A549 (cell line): ENCODE results near the gene CIT. TPM values are rescaled to one million over a fixed set of nuclear protein-coding genes. Genes with fewer than 3 reads are reported as not detected.

Experiments used
- ATAC-seq, 2 experiments: fragments of 200-7000 bp in 1 of 2; fragments of >200 bp in 1 of 2; cut with Nextera tagmentation in 1 of 2; cut with Tn5 transposase in 1 of 2; 3 replicates each; pipeline versions ENCODE4 v1.8.0 to v1.9.1; 2018 to 2020; ENCODE audit warnings: mild to moderate bottlenecking in 1 of 2, moderate library complexity in 1 of 2
- CTCF ChIA-PET: fragments of 300-600 bp; sonication (Branson Sonifier 250); formaldehyde crosslinking; extraction: SDS; loops from one replicate; lab custom pipeline; 2021; ENCODE audit warnings: antibody characterized with exemption, inconsistent platforms; lab: Yijun Ruan, JAX
- POLR2A ChIA-PET: fragments of 350-600 bp; formaldehyde crosslinking; extraction: SDS; loops from one replicate; lab custom pipeline; 2021; ENCODE audit warnings: antibody characterized with exemption, inconsistent platforms; lab: Yijun Ruan, JAX
- DNase-seq, 2 experiments: peaks; one replicate each; pipeline versions ENCODE4 v3.0.0 to v3.0.0-alpha.2; 2011 to 2016; ENCODE audit warnings: low read depth in 1 of 2, low spot score in 1 of 2
- FAIRE-seq: peaks from 2 replicates; lab custom pipeline; 2011; peaks lifted over from hg19 to GRCh38; lab: Jason Lieb, UNC
- H3K27ac ChIP-seq, 2 experiments: fragments of >200 bp; sonication (Bioruptor Twin); formaldehyde crosslinking; 3 replicates each; pipeline ENCODE4 v1.5.1; 2016 to 2017
- H3K4me1 ChIP-seq: fragments of >200 bp; sonication (Bioruptor Twin); formaldehyde crosslinking; 3 replicates; pipeline ENCODE4 v1.6.1; 2016
- H3K4me2 ChIP-seq: fragments of >200 bp; sonication (Bioruptor Twin); formaldehyde crosslinking; 3 replicates; pipeline ENCODE4 v1.6.1; 2016
- H3K4me3 ChIP-seq: fragments of >200 bp; sonication (Bioruptor Twin); formaldehyde crosslinking; 3 replicates; pipeline ENCODE4 v1.5.1; 2016
- H3K9me3 ChIP-seq: fragments of >200 bp; sonication (Bioruptor Twin); formaldehyde crosslinking; 3 replicates; pipeline ENCODE4 v1.6.1; 2016
- BHLHE40 ChIP-seq: IDR thresholded peaks from 2 replicates; pipeline ENCODE4 v1.6.1; 2012; ENCODE audit warnings: low read depth, low read length, inconsistent platforms
- CBX2 ChIP-seq: fragments of 200-600 bp; sonication (generic); IDR thresholded peaks from 2 replicates; pipeline ENCODE4 v1.6.1; 2016; ENCODE audit warnings: low read depth, mild to moderate bottlenecking, borderline replicate concordance
- CBX8 ChIP-seq: fragments of 200-600 bp; sonication (generic); IDR thresholded peaks from 2 replicates; pipeline ENCODE4 v1.6.1; 2016
- CEBPB ChIP-seq, 2 experiments: fragments of >200 bp in 1 of 2; sonication (Bioruptor Twin) in 1 of 2; formaldehyde crosslinking in 1 of 2; IDR thresholded peaks; 2 replicates each; pipeline ENCODE4 v1.6.1; 2012 to 2016
- CHD4 ChIP-seq: fragments of 200-600 bp; sonication (generic); IDR thresholded peaks from 2 replicates; pipeline ENCODE4 v1.6.1; 2016; ENCODE audit warnings: antibody characterized with exemption, mild to moderate bottlenecking, borderline replicate concordance
- CTCF ChIP-seq: fragments of >200 bp; sonication (Bioruptor Twin); formaldehyde crosslinking; IDR thresholded peaks from 3 replicates; pipeline ENCODE4 v1.5.1; 2016
- EHF ChIP-seq: fragments of 250-450 bp; sonication (Bioruptor Pico); IDR thresholded peaks from 2 replicates; pipeline ENCODE4 v1.5.0; 2020; ENCODE audit warnings: mild to moderate bottlenecking
- FOSB ChIP-seq: fragments of 250-450 bp; sonication (Bioruptor Pico); IDR thresholded peaks from 2 replicates; pipeline ENCODE4 v1.5.0; 2020; ENCODE audit warnings: mild to moderate bottlenecking, moderate library complexity
- FOSL2 ChIP-seq, 2 experiments: fragments of 450-650 bp in 1 of 2; fragments of >200 bp in 1 of 2; sonication (Bioruptor Twin) in 1 of 2; formaldehyde crosslinking; IDR thresholded peaks; 2 replicates each; pipeline versions ENCODE4 v1.5.0 to v1.6.1; 2016 to 2020; ENCODE audit warnings: mild to moderate bottlenecking in 1 of 2, moderate library complexity in 1 of 2
- HDAC2 ChIP-seq: fragments of 200-600 bp; sonication (generic); IDR thresholded peaks from 2 replicates; pipeline ENCODE4 v1.6.1; 2016
- HOXB13 ChIP-seq: fragments of 250-450 bp; sonication (Bioruptor Pico); IDR thresholded peaks from 2 replicates; pipeline ENCODE4 v1.5.0; 2020; ENCODE audit warnings: low read depth, mild to moderate bottlenecking, moderate library complexity
- JUN ChIP-seq, 2 experiments: fragments of >200 bp; sonication (Bioruptor Twin); formaldehyde crosslinking; IDR thresholded peaks; 2 replicates in 1 of 2; 3 replicates in 1 of 2; pipeline ENCODE4 v1.6.1; 2016 to 2017
- KDM5A ChIP-seq: fragments of 200-600 bp; sonication (generic); IDR thresholded peaks from 2 replicates; pipeline ENCODE4 v1.6.1; 2016; ENCODE audit warnings: antibody characterized with exemption, mild to moderate bottlenecking
- MAFK ChIP-seq: fragments of 450-650 bp; IDR thresholded peaks from 2 replicates; pipeline ENCODE4 v1.6.1; 2014; ENCODE audit not compliant: partially characterized antibody
- MYC ChIP-seq: IDR thresholded peaks from 2 replicates; pipeline ENCODE4 v1.6.1; 2012; ENCODE audit warnings: mild to moderate bottlenecking, inconsistent platforms, low read length, improper control_type of control experiment, borderline replicate concordance
- NFE2L2 ChIP-seq: fragments of 150-350 bp; conservative IDR thresholded peaks from 2 replicates; pipeline ENCODE4 v1.6.1; 2014; ENCODE audit warnings: low read length
- NR3C1 ChIP-seq: fragments of >200 bp; sonication (Bioruptor Twin); formaldehyde crosslinking; IDR thresholded peaks from 3 replicates; pipeline ENCODE4 v1.6.1; 2017
- ZC3H11A ChIP-seq: fragments of 450-650 bp; IDR thresholded peaks from 2 replicates; pipeline ENCODE4 v1.6.1; 2014; ENCODE audit warnings: antibody characterized with exemption, mild to moderate bottlenecking
- WGBS: methylation state at CpG from one replicate; pipeline ENCODE4 v1.1.6; 2017; ENCODE audit errors: missing lambda C conversion rate; 5-methylcytosine and 5-hydroxymethylcytosine counted together
- polyA plus RNA-seq, 4 experiments: library from polyadenylated mRNA; depleted of rRNA in 3 of 4; stranded (reverse); fragments of >200 nt; fragmentation: RNase III in 1 of 4; extraction: RNeasy Plus Mini Kit Qiagen cat#74134 plus additional on column Dnase treatment in 1 of 4; gene quantifications; 2 replicates in 3 of 4; 3 replicates in 1 of 4; pipeline ENCODE4 v1.2.3, GENCODE V29; 2011 to 2017
- TF ChIP-seq, protein P1 (sequence below): fragments of 200-600 bp; sonication (generic); IDR thresholded peaks from 2 replicates; pipeline ENCODE4 v1.6.1; 2016; ENCODE audit warnings: antibody characterized with exemption, mild to moderate bottlenecking, moderate library complexity
- TF ChIP-seq, protein P2 (sequence below): IDR thresholded peaks from 2 replicates; pipeline ENCODE4 v1.6.1; 2012; ENCODE audit warnings: low read depth, borderline replicate concordance
- TF ChIP-seq, protein P3 (sequence below): IDR thresholded peaks from 2 replicates; pipeline ENCODE4 v1.6.1; 2012

The CIT gene
- polyA plus RNA-seq, 2 of the 4 experiments (the other 2 are of a cell fraction): 12.5 to 25.4 TPM

- TF ChIP-seq FOSB (CRISPR knock-in tag): no peak
Observed at GRCh38 chr12:119751961-119752360, 125.2 kb downstream of the CIT start (continued).

GRCh38 chr12:119749666-119750065, 127.5 kb downstream of the CIT start:
- ChIA-PET POLR2A (no interaction called here), CTCF (no interaction called here)
- ATAC-seq (no peak), DNase-seq (no peak), FAIRE-seq (no peak)
- no peak overlapping the region for H3K4me3 ChIP-seq
- WGBS: 89% methylated on average over 4 of the region's 4 CpGs
- no peak for TF ChIP-seq CBX2
- TF ChIP-seq ZC3H11A: no peak
- TF ChIP-seq, protein P1, sequence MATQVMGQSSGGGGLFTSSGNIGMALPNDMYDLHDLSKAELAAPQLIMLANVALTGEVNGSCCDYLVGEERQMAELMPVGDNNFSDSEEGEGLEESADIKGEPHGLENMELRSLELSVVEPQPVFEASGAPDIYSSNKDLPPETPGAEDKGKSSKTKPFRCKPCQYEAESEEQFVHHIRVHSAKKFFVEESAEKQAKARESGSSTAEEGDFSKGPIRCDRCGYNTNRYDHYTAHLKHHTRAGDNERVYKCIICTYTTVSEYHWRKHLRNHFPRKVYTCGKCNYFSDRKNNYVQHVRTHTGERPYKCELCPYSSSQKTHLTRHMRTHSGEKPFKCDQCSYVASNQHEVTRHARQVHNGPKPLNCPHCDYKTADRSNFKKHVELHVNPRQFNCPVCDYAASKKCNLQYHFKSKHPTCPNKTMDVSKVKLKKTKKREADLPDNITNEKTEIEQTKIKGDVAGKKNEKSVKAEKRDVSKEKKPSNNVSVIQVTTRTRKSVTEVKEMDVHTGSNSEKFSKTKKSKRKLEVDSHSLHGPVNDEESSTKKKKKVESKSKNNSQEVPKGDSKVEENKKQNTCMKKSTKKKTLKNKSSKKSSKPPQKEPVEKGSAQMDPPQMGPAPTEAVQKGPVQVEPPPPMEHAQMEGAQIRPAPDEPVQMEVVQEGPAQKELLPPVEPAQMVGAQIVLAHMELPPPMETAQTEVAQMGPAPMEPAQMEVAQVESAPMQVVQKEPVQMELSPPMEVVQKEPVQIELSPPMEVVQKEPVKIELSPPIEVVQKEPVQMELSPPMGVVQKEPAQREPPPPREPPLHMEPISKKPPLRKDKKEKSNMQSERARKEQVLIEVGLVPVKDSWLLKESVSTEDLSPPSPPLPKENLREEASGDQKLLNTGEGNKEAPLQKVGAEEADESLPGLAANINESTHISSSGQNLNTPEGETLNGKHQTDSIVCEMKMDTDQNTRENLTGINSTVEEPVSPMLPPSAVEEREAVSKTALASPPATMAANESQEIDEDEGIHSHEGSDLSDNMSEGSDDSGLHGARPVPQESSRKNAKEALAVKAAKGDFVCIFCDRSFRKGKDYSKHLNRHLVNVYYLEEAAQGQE: no peak
- no peak for TF ChIP-seq JUN (IDR thresholded peaks at IDR 0.05)
- no peak for TF ChIP-seq NFE2L2
- TF ChIP-seq, protein P2, sequence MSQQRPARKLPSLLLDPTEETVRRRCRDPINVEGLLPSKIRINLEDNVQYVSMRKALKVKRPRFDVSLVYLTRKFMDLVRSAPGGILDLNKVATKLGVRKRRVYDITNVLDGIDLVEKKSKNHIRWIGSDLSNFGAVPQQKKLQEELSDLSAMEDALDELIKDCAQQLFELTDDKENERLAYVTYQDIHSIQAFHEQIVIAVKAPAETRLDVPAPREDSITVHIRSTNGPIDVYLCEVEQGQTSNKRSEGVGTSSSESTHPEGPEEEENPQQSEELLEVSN: no peak
- no peak for TF ChIP-seq MAFK
- TF ChIP-seq NR3C1: no peak
- TF ChIP-seq, protein P3, sequence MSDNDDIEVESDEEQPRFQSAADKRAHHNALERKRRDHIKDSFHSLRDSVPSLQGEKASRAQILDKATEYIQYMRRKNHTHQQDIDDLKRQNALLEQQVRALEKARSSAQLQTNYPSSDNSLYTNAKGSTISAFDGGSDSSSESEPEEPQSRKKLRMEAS: no peak
- TF ChIP-seq HDAC2: no peak
- TF ChIP-seq KDM5A: no peak
- TF ChIP-seq CTCF: no peak
- no peak for TF ChIP-seq CBX8
- peaks cover 8% of the 10 kb centered on the region; the same call in 2 of the 3 replicates for H3K9me3 ChIP-seq
- no peaks in the 10 kb centered on the region for H3K4me1 ChIP-seq
- H3K4me2 ChIP-seq: no peak overlapping the region
- no peak overlapping the region for H3K27ac ChIP-seq

DNA sequence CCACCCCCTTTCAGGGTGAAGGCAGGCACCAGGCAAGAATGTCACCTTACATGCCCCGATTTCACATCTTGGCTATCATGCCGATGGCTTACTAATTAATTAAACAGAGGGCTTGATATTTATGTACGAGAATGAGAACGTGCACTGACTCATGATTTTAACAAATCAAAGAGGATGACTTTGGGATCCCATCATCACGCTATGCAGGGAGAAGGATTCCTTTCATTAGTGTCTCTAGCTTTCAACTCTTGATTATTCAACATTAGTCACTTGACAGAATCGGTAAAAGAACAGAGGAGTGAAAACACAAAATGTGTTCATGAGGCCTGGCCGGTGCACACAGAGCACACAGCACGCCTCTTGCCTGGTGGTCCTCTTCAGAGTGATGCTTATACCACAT, 128.6 kb downstream of the CIT start:
- TF ChIP-seq, protein P3: no peak
- TF ChIP-seq MYC (no peak), BHLHE40 (no peak), FOSL2 (IDR thresholded peaks at IDR 0.05) (no peak), FOSL2 (CRISPR knock-in tag; IDR thresholded peaks at IDR 0.05) (no peak), CEBPB (IDR thresholded peaks at IDR 0.05) (no peak), EHF (CRISPR knock-in tag) (no peak), HOXB13 (no peak), CHD4 (no peak)
- ChIA-PET CTCF (interaction anchor here (0.6 kb wide), 1 partner anchor 21 kb away, joined by 3 read pairs; no protein-coding TSS in a partner anchor), POLR2A (no interaction called here)
- no peak for ATAC-seq
- H3K4me1 ChIP-seq: no peaks in the 10 kb centered on the region
- H3K27ac ChIP-seq: no peak overlapping the region
- no peak for DNase-seq
- peaks cover 14% of the 10 kb centered on the region for H3K9me3 ChIP-seq
- H3K4me3 ChIP-seq: no peak overlapping the region
- FAIRE-seq: no peak
- 87% methylated on average over 8 of the region's 8 CpGs for WGBS
- no peak overlapping the region for H3K4me2 ChIP-seq
